ENCODE measurements around the gene MINPP1. TPM values are rescaled to one million over a fixed set of nuclear protein-coding genes. Genes with fewer than 3 reads are reported as not detected.

The MINPP1 gene
- total and polyA plus RNA-seq, 4 donors, result 19.1 to 111 (median 24.6) TPM

GRCh38 chr10:87550741-87551140 lies 46.0 kb downstream of the MINPP1 start:
- no peak overlapping the region for H3K4me3 ChIP-seq (ENCODE audit: low read depth in 1 of 3, low read length in 3 of 3)
- H3K27me3 ChIP-seq (ENCODE audit: control insufficient read depth in 4 of 4, insufficient read depth in 4 of 4, low read length in 3 of 4), result no peaks in the 10 kb centered on the region
- DNase-seq (ENCODE audit: low spot score), result no peak
- H3K4me1 ChIP-seq (ENCODE audit: control insufficient read depth in 4 of 4, insufficient read depth in 4 of 4, low read length in 3 of 4), result peaks cover 5 to 10% (median 9%) of the 10 kb centered on the region in 4 donors
- no peaks in the 10 kb centered on the region for H3K9me3 ChIP-seq (ENCODE audit: control insufficient read depth in 4 of 4, low read length in 3 of 4)
- TF ChIP-seq SP1 (IDR thresholded peaks at IDR 0.05) (no peak), MAX (IDR thresholded peaks at IDR 0.05) (no peak), EGR1 (IDR thresholded peaks at IDR 0.05; ENCODE audit: low read depth in 2 of 2) (no peak), FOXA1 (IDR thresholded peaks at IDR 0.05) (no peak), RXRA (IDR thresholded peaks at IDR 0.05) (no peak), HNF4G (IDR thresholded peaks at IDR 0.05) (no peak), ZBTB33 (IDR thresholded peaks at IDR 0.05) (no peak), HNF4A (conservative IDR thresholded peaks at IDR 0.05) (no peak), RAD21 (IDR thresholded peaks at IDR 0.05) (no peak), REST (IDR thresholded peaks at IDR 0.05) (no peak), GABPA (IDR thresholded peaks at IDR 0.05 in 1 of 2, conservative IDR thresholded peaks at IDR 0.05 in 1 of 2) (no peak), YY1 (IDR thresholded peaks at IDR 0.05) (no peak), NR2F2 (IDR thresholded peaks at IDR 0.05) (no peak), CTCF (IDR thresholded peaks at IDR 0.05; ENCODE audit: low read depth, low read length, missing input control) (no peak)
- H3K36me3 ChIP-seq (ENCODE audit: control insufficient read depth in 4 of 4, insufficient read depth in 3 of 4, low read depth in 1 of 4, low read length in 3 of 4), result peaks cover 0 to 9% (median 7%) of the 10 kb centered on the region in 4 donors
- H3K9ac ChIP-seq (ENCODE audit: low read depth in 1 of 2, low read length in 2 of 2), result no peak overlapping the region
- 90% methylated on average over 2 of the region's 2 CpGs for WGBS
- H3K27ac ChIP-seq (ENCODE audit: low read depth in 1 of 2, low read length in 2 of 2), result no peak overlapping the region

- Histone ChIP-seq H3K9ac (ENCODE audit: low read depth in 1 of 2, low read length in 2 of 2) (no peak overlapping the region), H3K4me3 (ENCODE audit: low read depth in 1 of 3, low read length in 3 of 3) (no peak overlapping the region), H3K9me3 (ENCODE audit: control insufficient read depth in 4 of 4, low read length in 3 of 4) (no peaks in the 10 kb centered on the region), H3K27ac (ENCODE audit: low read depth in 1 of 2, low read length in 2 of 2) (no peak overlapping the region), H3K4me1 (ENCODE audit: control insufficient read depth in 4 of 4, insufficient read depth in 4 of 4, low read length in 3 of 4) (peaks cover 5 to 15% (median 10%) of the 10 kb centered on the region in 4 donors), H3K36me3 (ENCODE audit: control insufficient read depth in 4 of 4, insufficient read depth in 3 of 4, low read depth in 1 of 4, low read length in 3 of 4) (peaks cover 0 to 9% (median 7%) of the 10 kb centered on the region in 4 donors), H3K27me3 (ENCODE audit: control insufficient read depth in 4 of 4, insufficient read depth in 4 of 4, low read length in 3 of 4) (no peaks in the 10 kb centered on the region)
- no peak for DNase-seq (ENCODE audit: low spot score)
- no peak for TF ChIP-seq RXRA (IDR thresholded peaks at IDR 0.05)
- no peak for TF ChIP-seq MAX (IDR thresholded peaks at IDR 0.05)
- TF ChIP-seq FOXA2 (IDR thresholded peaks at IDR 0.05), result no peak
- TF ChIP-seq GABPA (IDR thresholded peaks at IDR 0.05 in 1 of 2, conservative IDR thresholded peaks at IDR 0.05 in 1 of 2), result no peak
- no peak for TF ChIP-seq JUND (IDR thresholded peaks at IDR 0.05)
- no peak for TF ChIP-seq NR2F2 (IDR thresholded peaks at IDR 0.05)
- TF ChIP-seq REST (IDR thresholded peaks at IDR 0.05), result no peak
- TF ChIP-seq CTCF (IDR thresholded peaks at IDR 0.05; ENCODE audit: low read depth, low read length, missing input control), result no peak
- TF ChIP-seq FOXA1 (IDR thresholded peaks at IDR 0.05), result no peak
These were observed 46.6 kb downstream of the MINPP1 start for GRCh38 chr10:87551326-87551725.

All from liver (tissue), 9 donors.